ENCODE data around the gene ARL16. TPM values are rescaled to one million over a fixed set of nuclear protein-coding genes. Genes with fewer than 3 reads are reported as not detected.

The ARL16 gene
- total RNA-seq, 4 donors from 2014 or later = 29.2 to 45.1 (median 36.2) TPM

DNA sequence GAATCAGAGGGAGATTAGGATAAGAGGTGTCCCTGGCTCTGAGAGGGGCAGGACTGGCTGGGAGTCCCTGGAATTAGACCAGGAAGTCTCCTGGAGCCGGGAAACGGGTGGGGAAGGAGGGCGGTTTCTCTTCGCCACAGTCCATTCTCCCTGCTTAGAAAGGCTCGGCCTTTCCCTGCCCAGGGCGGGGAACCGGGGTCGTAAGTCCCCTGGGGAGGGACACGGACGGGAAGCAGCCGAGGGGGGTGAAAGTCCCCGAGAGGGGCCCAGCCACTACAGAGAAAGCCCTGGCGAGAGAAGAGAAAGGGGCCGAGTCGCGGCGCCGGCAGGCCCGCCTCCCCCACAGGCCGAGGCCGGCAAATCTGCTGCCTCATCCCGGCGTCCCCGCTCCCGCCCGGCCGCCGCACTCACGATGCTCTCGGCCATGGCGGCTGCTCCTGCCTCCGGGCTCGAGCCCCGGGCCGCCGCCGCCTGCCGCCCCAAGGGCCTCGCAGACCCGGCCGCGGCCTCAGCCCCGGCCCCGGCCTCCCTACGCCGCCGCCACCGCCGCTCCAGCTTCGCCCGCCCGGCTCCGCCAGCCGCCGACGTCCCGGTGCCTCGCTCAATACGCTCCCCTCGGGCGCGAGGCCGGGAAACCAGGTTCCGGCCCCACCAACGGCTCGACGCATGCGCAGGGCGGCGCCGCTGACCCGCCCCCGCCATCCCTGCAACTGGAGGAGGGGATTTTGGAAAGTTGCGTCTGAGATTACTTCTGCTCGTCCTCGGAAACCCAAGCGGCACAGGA is 46.9 kb downstream of the ARL16 start, which contains the start of the genes NPLOC4 and TSPAN10:
TSS of gene NPLOC4 (minus strand) at position 608 of the 784 bp plus-strand sequence. CDS start at position 426, 182 bp downstream.
TSS of gene TSPAN10 (plus strand) at position 692 of the 784 bp plus-strand sequence. CDS start 5,217 bp downstream, outside the sequence.
- intact Hi-C loops (cut with DNase I; ENCODE audit: low total_unique reads) = no loop called here
- 1 to 2% methylated on average over 21 to 27 of the region's 77 CpGs for WGBS, 2 donors
- DNase-seq (ENCODE audit: low spot score in 2 of 2) = peak; percentile 77 to 97
- no peak for TF ChIP-seq POLR2A (IDR thresholded peaks at IDR 0.05)
- TF ChIP-seq, protein P1, sequence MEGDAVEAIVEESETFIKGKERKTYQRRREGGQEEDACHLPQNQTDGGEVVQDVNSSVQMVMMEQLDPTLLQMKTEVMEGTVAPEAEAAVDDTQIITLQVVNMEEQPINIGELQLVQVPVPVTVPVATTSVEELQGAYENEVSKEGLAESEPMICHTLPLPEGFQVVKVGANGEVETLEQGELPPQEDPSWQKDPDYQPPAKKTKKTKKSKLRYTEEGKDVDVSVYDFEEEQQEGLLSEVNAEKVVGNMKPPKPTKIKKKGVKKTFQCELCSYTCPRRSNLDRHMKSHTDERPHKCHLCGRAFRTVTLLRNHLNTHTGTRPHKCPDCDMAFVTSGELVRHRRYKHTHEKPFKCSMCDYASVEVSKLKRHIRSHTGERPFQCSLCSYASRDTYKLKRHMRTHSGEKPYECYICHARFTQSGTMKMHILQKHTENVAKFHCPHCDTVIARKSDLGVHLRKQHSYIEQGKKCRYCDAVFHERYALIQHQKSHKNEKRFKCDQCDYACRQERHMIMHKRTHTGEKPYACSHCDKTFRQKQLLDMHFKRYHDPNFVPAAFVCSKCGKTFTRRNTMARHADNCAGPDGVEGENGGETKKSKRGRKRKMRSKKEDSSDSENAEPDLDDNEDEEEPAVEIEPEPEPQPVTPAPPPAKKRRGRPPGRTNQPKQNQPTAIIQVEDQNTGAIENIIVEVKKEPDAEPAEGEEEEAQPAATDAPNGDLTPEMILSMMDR (IDR thresholded peaks at IDR 0.05) = no peak
- H3K4me3 ChIP-seq (ENCODE audit: low read depth, poor library complexity, severe bottlenecking) = peak within 1 kb of the TSS; percentile 58

- WGBS, 2 donors = 37 to 39% methylated on average over 18 of the region's 18 CpGs
- TF ChIP-seq POLR2A (IDR thresholded peaks at IDR 0.05) = no peak
- TF ChIP-seq, protein P1 (IDR thresholded peaks at IDR 0.05) = no peak
Observed at GRCh38 chr17:81635973-81636504, 47.6 kb downstream of the ARL16 start.

GRCh38 chr17:81635431-81635830 is 48.2 kb downstream of the ARL16 start:
- no peak overlapping the region for H3K4me3 ChIP-seq (ENCODE audit: low read depth, poor library complexity, severe bottlenecking)
- 53 to 55% methylated on average over 5 of the region's 5 CpGs for WGBS, 2 donors
- no peak for DNase-seq (ENCODE audit: low spot score in 2 of 2)
- TF ChIP-seq, protein P1 (IDR thresholded peaks at IDR 0.05) = no peak
- no peak for TF ChIP-seq POLR2A (IDR thresholded peaks at IDR 0.05)
- intact Hi-C loops (cut with DNase I; ENCODE audit: low total_unique reads) = no loop called here

More at GRCh38 chr17:81635973-81636504, 47.6 kb downstream of the ARL16 start:
- DNase-seq (ENCODE audit: low spot score in 2 of 2) = no peak
- peak overlapping the region; percentile 58 for H3K4me3 ChIP-seq (ENCODE audit: low read depth, poor library complexity, severe bottlenecking)
- intact Hi-C loops (cut with DNase I; ENCODE audit: low total_unique reads) = no loop called here

DNA sequence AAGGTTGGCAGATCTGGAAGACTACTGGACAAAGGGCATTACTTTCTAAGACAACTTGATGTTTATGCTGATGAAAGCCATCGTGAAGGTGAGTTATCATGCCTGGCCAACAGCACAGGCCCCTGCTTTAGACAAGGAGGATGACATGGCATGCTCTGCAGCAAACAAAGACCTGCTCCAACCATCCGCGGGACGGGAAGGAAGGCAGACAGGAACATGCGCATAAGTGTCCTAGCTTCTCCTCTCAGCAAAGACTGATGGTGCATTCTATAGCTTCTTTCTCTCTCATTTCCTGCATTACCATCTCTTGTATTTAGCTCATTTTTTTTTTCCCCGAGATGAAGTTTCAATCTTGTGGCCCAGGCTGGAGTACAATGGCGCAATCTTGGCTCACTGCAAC is 52.1 kb downstream of the ARL16 start:
- WGBS, 2 donors = 74 to 87% methylated on average over 7 of the region's 7 CpGs
- TF ChIP-seq, protein P1 (IDR thresholded peaks at IDR 0.05) = no peak
- TF ChIP-seq POLR2A (IDR thresholded peaks at IDR 0.05) = no peak
- DNase-seq (ENCODE audit: low spot score in 2 of 2) = no peak
- no peak overlapping the region for H3K4me3 ChIP-seq (ENCODE audit: low read depth, poor library complexity, severe bottlenecking)
- intact Hi-C loops (cut with DNase I; ENCODE audit: low total_unique reads) = no loop called here

Small RNA genes within 50 kb of the gene (microRNA-seq; reads per million reads assigned to microRNA genes)
- 0 to 0.68 reads per million in 2 donors for gene MIR6786 (ENCODE audit: borderline number of aligned reads in 1 of 2, borderline replicate concordance in 2 of 2)

Other genes starting within 250 kb of the ARL16 start
- gene ACTG1, start 171.0 kb downstream of the ARL16 start, total RNA-seq = 1,000 to 10,000 TPM; 3,349 to 4,521 (median 4,085) TPM
- gene FSCN2, start 155.4 kb downstream of the ARL16 start, total RNA-seq = 1 to 10 TPM in 3 of 4 donors, under 1 TPM in 1; 0.46 to 2.7 (median 1.8) TPM
- 10 to 100 TPM; 19.4 to 34.3 (median 28.4) TPM for gene FAAP100, start 131.4 kb downstream of the ARL16 start, total RNA-seq
- 10 to 100 TPM; 49.3 to 78.7 (median 67.8) TPM for gene NPLOC4, start 46.7 kb downstream of the ARL16 start, total RNA-seq
- gene TSPAN10, start 46.6 kb downstream of the ARL16 start, total RNA-seq = 1 to 10 TPM in 2 of 4 donors, under 1 TPM in 1, not detected in 1; 0.57 to 2.5 (median 1.6) TPM
- 1 to 10 TPM in 2 of 4 donors, under 1 TPM in 1, not detected in 1; 0.30 to 8.9 (median 1.1) TPM for gene PDE6G, start 27.3 kb downstream of the ARL16 start, total RNA-seq
- 10 to 100 TPM; 33.5 to 68.3 (median 48.2) TPM for gene OXLD1, start 17.2 kb downstream of the ARL16 start, total RNA-seq
- 10 to 100 TPM; 19.7 to 35.2 (median 28.3) TPM for gene CCDC137, start 17.1 kb downstream of the ARL16 start, total RNA-seq
- gene HGS, start 214 bp upstream of the ARL16 start, total RNA-seq = 100 to 1,000 TPM in 1 of 4 donors, 10 to 100 TPM in 3; 87.0 to 160 (median 92.1) TPM
- 10 to 100 TPM; 39.5 to 64.0 (median 43.1) TPM for gene MRPL12, start 19.6 kb upstream of the ARL16 start, total RNA-seq
- 10 to 100 TPM; 23.4 to 30.6 (median 25.9) TPM for gene SLC25A10, start 28.5 kb upstream of the ARL16 start, total RNA-seq
- gene GCGR, start 120.4 kb upstream of the ARL16 start, total RNA-seq = under 1 TPM; 0.16 to 0.71 (median 0.47) TPM
- gene MCRIP1, start 149.5 kb upstream of the ARL16 start, total RNA-seq = 10 to 100 TPM; 21.6 to 41.0 (median 28.8) TPM
- gene PPP1R27, start 151.3 kb upstream of the ARL16 start, total RNA-seq = under 1 TPM in 1 of 4 donors, not detected in 3; 0.36 TPM
- 100 to 1,000 TPM; 685 to 999 (median 839) TPM for gene P4HB, start 176.7 kb upstream of the ARL16 start, total RNA-seq
- gene ARHGDIA, start 187.5 kb upstream of the ARL16 start, total RNA-seq = 100 to 1,000 TPM; 144 to 280 (median 201) TPM
- 100 to 1,000 TPM in 1 of 4 donors, 10 to 100 TPM in 3; 69.4 to 116 (median 79.7) TPM for gene ALYREF, start 207.8 kb upstream of the ARL16 start, total RNA-seq
- 100 to 1,000 TPM in 2 of 4 donors, 10 to 100 TPM in 2; 92.3 to 152 (median 107) TPM for gene ANAPC11, start 207.9 kb upstream of the ARL16 start, total RNA-seq
- 1 to 10 TPM in 2 of 4 donors, under 1 TPM in 1, not detected in 1; 0.71 to 3.3 (median 2.0) TPM for gene NPB, start 218.4 kb upstream of the ARL16 start, total RNA-seq
- 10 to 100 TPM; 16.2 to 37.0 (median 25.3) TPM for gene PCYT2, start 227.6 kb upstream of the ARL16 start, total RNA-seq
- gene SIRT7, start 234.4 kb upstream of the ARL16 start, total RNA-seq = 10 to 100 TPM; 32.0 to 44.6 (median 38.0) TPM
- 10 to 100 TPM; 17.4 to 23.2 (median 19.7) TPM for gene MAFG, start 243.9 kb upstream of the ARL16 start, total RNA-seq